HEK293T (cell line): ENCODE data around the gene OR4E1.
"Not testable (repeated sequence)": the region's sequence is repeated elsewhere in the genome, so short reads cannot be mapped to it uniquely, and the experiment has no call there.

Experiments used
- CTCF ChIA-PET: fragments of 350-600 bp; formaldehyde crosslinking; extraction: SDS; loops from one replicate; lab custom pipeline; 2021; ENCODE audit warnings: antibody characterized with exemption, inconsistent platforms; lab: Yijun Ruan, JAX
- POLR2A ChIA-PET: fragments of 350-600 bp; formaldehyde crosslinking; extraction: SDS; loops from one replicate; lab custom pipeline; 2020; ENCODE audit warnings: antibody characterized with exemption, inconsistent platforms; lab: Yijun Ruan, JAX
- DNase-seq: peaks from one replicate; pipeline ENCODE4 v3.0.0; 2012; ENCODE audit warnings: mixed read lengths; ENCODE audit errors: extremely low spot score
- ARNT ChIP-seq: fragments of 450-650 bp; IDR thresholded peaks from 2 replicates; pipeline ENCODE4 v1.6.1; 2017; ENCODE audit warnings: mild to moderate bottlenecking
- BHLHE40 ChIP-seq: fragments of 450-650 bp; IDR thresholded peaks from 2 replicates; pipeline ENCODE4 v1.6.1; 2016; ENCODE audit warnings: mild to moderate bottlenecking, moderate library complexity, borderline replicate concordance
- CTBP1 ChIP-seq: fragments of 450-650 bp; IDR thresholded peaks from 2 replicates; pipeline ENCODE4 v1.6.1; 2016; ENCODE audit warnings: borderline replicate concordance
- ELF4 ChIP-seq: fragments of 450-650 bp; IDR thresholded peaks from 2 replicates; pipeline ENCODE4 v1.6.1; 2017; ENCODE audit warnings: antibody characterized with exemption
- FOXA1 ChIP-seq: fragments of 450-650 bp; IDR thresholded peaks from 2 replicates; pipeline ENCODE4 v1.6.1; 2016; ENCODE audit warnings: mild to moderate bottlenecking
- FOXK2 ChIP-seq: fragments of 450-650 bp; IDR thresholded peaks from 2 replicates; pipeline ENCODE4 v1.6.1; 2016; ENCODE audit warnings: mild to moderate bottlenecking
- FOXM1 ChIP-seq: fragments of 450-650 bp; IDR thresholded peaks from 2 replicates; pipeline ENCODE4 v1.6.1; 2017; ENCODE audit warnings: mild to moderate bottlenecking, borderline replicate concordance
- HDGF ChIP-seq: fragments of 450-650 bp; IDR thresholded peaks from 2 replicates; pipeline ENCODE4 v1.6.1; 2017; ENCODE audit warnings: antibody characterized with exemption, borderline replicate concordance
- L3MBTL2 ChIP-seq: fragments of 450-650 bp; conservative IDR thresholded peaks from 2 replicates; pipeline ENCODE4 v1.6.1; 2016; ENCODE audit warnings: mild to moderate bottlenecking
- LEF1 ChIP-seq: fragments of 450-650 bp; IDR thresholded peaks from 2 replicates; pipeline ENCODE4 v1.6.1; 2017; ENCODE audit warnings: mild to moderate bottlenecking, borderline replicate concordance
- NFRKB ChIP-seq: fragments of 450-650 bp; IDR thresholded peaks from 2 replicates; pipeline ENCODE4 v1.6.1; 2016; ENCODE audit warnings: mild to moderate bottlenecking, moderate library complexity
- SP1 ChIP-seq: fragments of 450-650 bp; IDR thresholded peaks from 2 replicates; pipeline ENCODE4 v1.6.1; 2017
- SUZ12 ChIP-seq: fragments of 450-650 bp; IDR thresholded peaks from 2 replicates; pipeline ENCODE4 v1.6.1; 2016; ENCODE audit warnings: mild to moderate bottlenecking
- TARDBP ChIP-seq: fragments of 450-650 bp; IDR thresholded peaks from 2 replicates; pipeline ENCODE4 v1.6.1; 2016
- ZNF384 ChIP-seq: fragments of 450-650 bp; IDR thresholded peaks from 2 replicates; pipeline ENCODE4 v1.6.1; 2016
- TF ChIP-seq, protein P1 (sequence below): fragments of 450-650 bp; IDR thresholded peaks from 2 replicates; pipeline ENCODE4 v1.6.1; 2016

The OR4E1 gene

GRCh38 chr14:21703357-21704326 is 30.0 kb upstream of the OR4E1 start:
- ChIA-PET CTCF (interaction anchor here (0.6 to 1.3 kb wide), 4 partner anchors 31 to 167 kb away, joined by 3 to 4 read pairs (median 4); no protein-coding TSS in a partner anchor), POLR2A (no interaction called here)
- peak; percentile 19 for DNase-seq
- TF ChIP-seq, protein P1, sequence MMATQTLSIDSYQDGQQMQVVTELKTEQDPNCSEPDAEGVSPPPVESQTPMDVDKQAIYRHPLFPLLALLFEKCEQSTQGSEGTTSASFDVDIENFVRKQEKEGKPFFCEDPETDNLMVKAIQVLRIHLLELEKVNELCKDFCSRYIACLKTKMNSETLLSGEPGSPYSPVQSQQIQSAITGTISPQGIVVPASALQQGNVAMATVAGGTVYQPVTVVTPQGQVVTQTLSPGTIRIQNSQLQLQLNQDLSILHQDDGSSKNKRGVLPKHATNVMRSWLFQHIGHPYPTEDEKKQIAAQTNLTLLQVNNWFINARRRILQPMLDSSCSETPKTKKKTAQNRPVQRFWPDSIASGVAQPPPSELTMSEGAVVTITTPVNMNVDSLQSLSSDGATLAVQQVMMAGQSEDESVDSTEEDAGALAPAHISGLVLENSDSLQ: peak; percentile 83
- TF ChIP-seq SP1: no peak

DNA sequence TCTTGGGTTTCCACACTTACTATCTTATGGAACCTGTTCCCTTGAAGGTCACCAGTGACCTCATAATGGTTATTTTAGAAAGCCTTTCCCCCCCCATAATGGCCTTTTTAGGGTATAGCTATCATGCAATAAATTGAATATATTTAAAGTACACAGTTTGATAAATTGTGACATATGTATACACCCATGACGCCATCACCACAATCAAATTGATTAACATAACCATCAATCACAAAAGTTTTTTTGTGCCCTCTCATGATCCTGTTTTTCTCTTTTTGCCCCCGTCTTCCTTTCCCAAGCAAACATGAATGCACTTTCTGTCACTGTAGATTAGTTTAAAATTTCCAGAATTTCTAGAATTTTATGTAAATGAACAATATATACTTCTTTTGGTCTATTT is 28.7 kb upstream of the OR4E1 start:
- POLR2A ChIA-PET: no interaction called here
- TF ChIP-seq, protein P1: 0 out of 2 replicates have a peak, but pooled peaks have one; percentile 3
- TF ChIP-seq CTBP1 (no peak), FOXK2 (no peak), LEF1 (no peak), SUZ12 (no peak), FOXA1 (no peak), BHLHE40 (no peak), TARDBP (no peak)
- CTCF ChIA-PET: no interaction called here
- no peak for DNase-seq

GRCh38 chr14:21699551-21699950 is 25.9 kb upstream of the OR4E1 start:
- POLR2A ChIA-PET: no interaction called here
- DNase-seq: no peak
- TF ChIP-seq FOXM1 (no peak), CTBP1 (no peak), LEF1 (no peak), ZNF384 (no peak), ELF4 (no peak), HDGF (no peak), ARNT (no peak)
- TF ChIP-seq, protein P1: no peak
- CTCF ChIA-PET: interaction anchor here (0.9 to 1.5 kb wide), 2 partner anchors 11 to 12 kb away, joined by 3 to 7 read pairs; no protein-coding TSS in a partner anchor

DNA sequence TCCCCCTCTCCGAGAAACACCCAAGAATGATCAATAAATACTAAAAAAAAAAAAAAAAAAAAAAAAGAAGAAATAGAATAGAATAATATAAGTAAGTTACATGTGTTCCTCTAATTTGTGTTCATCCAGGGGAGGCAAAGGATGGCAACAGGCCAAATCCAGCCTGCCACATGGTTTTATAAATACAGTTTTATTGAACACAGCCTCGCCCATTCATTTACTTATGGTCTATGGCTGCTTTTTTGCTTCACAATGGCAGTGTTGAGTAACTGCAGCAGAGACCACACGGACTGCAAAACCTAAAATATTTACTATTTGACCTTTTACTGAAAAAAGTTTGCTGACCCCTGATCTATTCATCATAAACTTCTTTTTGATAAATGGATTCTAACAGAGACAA is 24.9 kb upstream of the OR4E1 start:
- DNase-seq, CTCF ChIA-PET, POLR2A ChIA-PET: not testable (repeated sequence)

DNA sequence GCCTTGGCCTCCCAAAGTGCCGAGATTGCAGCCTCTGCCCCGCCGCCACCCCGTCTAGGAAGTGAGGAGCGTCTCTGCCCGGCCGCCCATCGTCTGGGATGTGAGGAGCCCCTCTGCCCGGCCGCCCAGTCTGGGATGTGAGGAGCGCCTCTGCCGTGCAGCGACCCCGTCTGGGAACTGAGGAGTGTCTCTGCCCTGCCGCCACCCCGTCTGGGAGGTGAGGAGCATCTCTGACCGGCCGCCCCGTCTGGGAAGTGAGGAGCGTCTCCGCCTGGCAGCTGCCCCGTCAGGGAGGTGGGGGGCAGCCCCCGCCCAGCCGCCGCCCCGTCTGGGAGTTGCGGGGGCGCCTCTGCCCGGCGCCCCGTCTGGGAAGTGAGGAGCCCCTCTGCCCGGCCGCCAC is 24.0 kb upstream of the OR4E1 start:
- CTCF ChIA-PET, DNase-seq, POLR2A ChIA-PET: not testable (repeated sequence)

GRCh38 chr14:21694425-21694824 is 20.8 kb upstream of the OR4E1 start:
- CTCF ChIA-PET: interaction anchor here (1.2 kb wide), 1 partner anchor 29 kb away, joined by 3 read pairs; no protein-coding TSS in a partner anchor
- peak; percentile 56 for DNase-seq
- TF ChIP-seq ELF4 (0 out of 2 replicates have a peak, but pooled peaks have one; percentile 21), ZNF384 (peak; percentile 60), NFRKB (no peak), ARNT (peak; percentile 94), FOXK2 (no peak), SP1 (no peak), FOXA1 (no peak), SUZ12 (no peak), CTBP1 (peak; percentile 98), L3MBTL2 (no peak), LEF1 (peak; percentile 97), FOXM1 (no peak; the same call in 1 of the 2 replicates), TARDBP (0 out of 2 replicates have a peak, but pooled peaks have one; percentile 31)
- TF ChIP-seq, protein P1: peak; percentile 99
- POLR2A ChIA-PET: no interaction called here
